ENCODE measurements around the gene TIMMDC1.
"Not testable (repeated sequence)": the region's sequence is repeated elsewhere in the genome, so short reads cannot be mapped to it uniquely, and the experiment has no call there.

TIMMDC1 gene

GRCh38 chr3:119557192-119557876 lies 59.0 kb downstream of the TIMMDC1 start:
- DNase-seq (ENCODE audit: low read depth), result no peak

- no peak for DNase-seq (ENCODE audit: low read depth)
These were observed 59.5 kb downstream of the TIMMDC1 start for GRCh38 chr3:119557877-119558269.

GRCh38 chr3:119558626-119559317 lies 60.4 kb downstream of the TIMMDC1 start:
- DNase-seq (ENCODE audit: low read depth), result no peak

- DNase-seq (ENCODE audit: low read depth), result no peak
These were observed 61.2 kb downstream of the TIMMDC1 start, which contains the start of gene CD80 for GRCh38 chr3:119559441-119559963. CD80 (minus strand) TSS chr3:119559614; CDS start chr3:119557728, 1,886 bp downstream.

- DNase-seq (ENCODE audit: low read depth), result no peak
These were observed 61.8 kb downstream of the TIMMDC1 start for GRCh38 chr3:119560160-119560559.

- DNase-seq (ENCODE audit: low read depth), result no peak
These were observed 64.1 kb downstream of the TIMMDC1 start for GRCh38 chr3:119562307-119562961.

GRCh38 chr3:119563334-119563733 lies 65.0 kb downstream of the TIMMDC1 start:
- not testable (repeated sequence) for DNase-seq (ENCODE audit: low read depth)

GRCh38 chr3:119569156-119569555 lies 70.8 kb downstream of the TIMMDC1 start:
- no peak for DNase-seq (ENCODE audit: low read depth)

- DNase-seq (ENCODE audit: low read depth), result no peak
These were observed 71.9 kb downstream of the TIMMDC1 start for GRCh38 chr3:119570229-119570628.

GRCh38 chr3:119571230-119571629 lies 72.9 kb downstream of the TIMMDC1 start:
- DNase-seq (ENCODE audit: low read depth), result no peak

GRCh38 chr3:119571688-119572087 lies 73.3 kb downstream of the TIMMDC1 start:
- no peak for DNase-seq (ENCODE audit: low read depth)
